HG02588 (cell line): Measurements from ENCODE around the gene NPY4R.
"Not testable (repeated sequence)": the region's sequence is repeated elsewhere in the genome, so short reads cannot be mapped to it uniquely, and the experiment has no call there.

Experiments used
- ATAC-seq: cut with Tn5 transposase; IDR thresholded peaks from one replicate; pipeline ENCODE4 v1.9.1; 2021; ENCODE audit warnings: mild to moderate bottlenecking, moderate library complexity; ENCODE audit not compliant: unreplicated experiment

NPY4R gene

DNA sequence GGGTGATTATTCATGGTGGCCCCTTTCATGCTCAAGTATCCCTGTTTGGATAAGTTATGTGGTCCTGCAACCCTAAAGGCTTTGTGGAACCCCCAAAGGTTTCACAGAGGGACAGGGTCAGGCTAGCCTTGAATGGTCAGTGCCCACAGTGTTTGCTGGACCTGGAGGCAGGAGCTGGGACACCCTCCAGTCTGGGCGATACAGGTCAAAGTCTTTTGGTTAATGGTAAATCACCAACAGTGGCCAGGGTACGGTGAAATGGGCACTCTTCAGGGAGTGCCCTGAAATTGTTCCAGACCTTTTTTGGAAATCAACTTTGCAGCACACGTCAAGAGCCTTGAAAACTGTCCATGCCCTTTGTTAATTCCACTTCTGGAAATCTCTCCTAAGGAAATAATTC lies 8.7 kb downstream of the NPY4R start:
- not testable (repeated sequence) for ATAC-seq

GRCh38 chr10:46455992-46456391 lies 9.8 kb downstream of the NPY4R start:
- ATAC-seq = not testable (repeated sequence)

DNA sequence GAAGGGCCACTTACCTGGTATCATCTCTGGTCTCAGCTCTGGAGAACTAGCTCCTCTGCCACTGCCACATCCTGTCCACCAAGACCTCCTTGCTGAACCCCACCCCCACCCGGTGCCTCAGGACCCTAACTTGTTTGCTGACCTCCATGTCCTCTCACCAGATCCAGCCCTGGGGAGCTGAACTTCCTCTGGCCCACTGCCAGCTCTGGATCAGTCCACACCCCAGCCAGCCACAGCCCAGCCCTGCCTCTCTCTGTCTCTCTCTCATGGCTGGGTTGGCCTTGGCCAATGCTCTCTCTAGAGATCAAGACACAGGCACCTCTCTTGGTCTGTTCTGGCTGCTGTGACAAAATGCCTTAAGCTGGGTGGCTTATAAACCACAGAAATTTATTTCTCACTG lies 14.4 kb downstream of the NPY4R start:
- not testable (repeated sequence) for ATAC-seq

DNA sequence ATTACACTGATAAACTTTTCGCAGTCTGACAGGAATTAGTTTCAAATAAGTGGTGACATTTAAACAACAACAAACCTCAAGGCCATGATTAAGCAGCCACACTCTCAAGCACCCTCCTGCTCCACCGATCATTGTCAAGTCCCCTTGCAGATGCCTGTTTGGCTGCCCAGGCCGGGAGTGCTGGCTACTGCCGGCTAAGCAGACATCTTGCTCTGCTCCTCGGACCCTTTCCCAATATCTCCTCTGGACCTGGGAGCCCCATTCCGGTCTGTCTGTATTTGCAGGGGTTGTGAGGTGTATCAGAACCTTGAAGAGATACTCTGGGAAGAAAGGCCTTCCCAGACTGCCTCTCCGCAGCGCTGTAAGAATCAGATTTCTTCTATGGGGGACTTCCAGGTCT lies 14.9 kb downstream of the NPY4R start:
- not testable (repeated sequence) for ATAC-seq

DNA sequence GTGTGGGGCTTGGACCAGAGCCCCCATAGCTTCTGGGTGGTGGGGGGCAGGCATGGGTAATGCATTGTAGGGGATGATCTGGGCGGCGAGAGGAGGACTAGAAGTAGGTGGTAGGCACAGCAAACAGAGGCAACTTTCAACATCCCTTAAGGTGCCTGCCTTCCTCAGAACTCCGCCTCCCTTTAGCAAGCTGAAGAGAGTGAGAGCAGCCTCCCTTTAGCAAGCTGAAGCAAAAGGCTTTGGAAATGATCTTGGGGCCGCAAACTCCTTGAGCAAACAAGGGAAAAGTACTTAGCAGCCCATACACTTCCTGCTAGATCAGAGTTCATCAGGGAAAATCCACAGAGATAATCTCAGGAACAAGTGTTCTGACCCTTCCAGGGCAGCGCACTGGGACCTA lies 18.3 kb downstream of the NPY4R start:
- not testable (repeated sequence) for ATAC-seq

DNA sequence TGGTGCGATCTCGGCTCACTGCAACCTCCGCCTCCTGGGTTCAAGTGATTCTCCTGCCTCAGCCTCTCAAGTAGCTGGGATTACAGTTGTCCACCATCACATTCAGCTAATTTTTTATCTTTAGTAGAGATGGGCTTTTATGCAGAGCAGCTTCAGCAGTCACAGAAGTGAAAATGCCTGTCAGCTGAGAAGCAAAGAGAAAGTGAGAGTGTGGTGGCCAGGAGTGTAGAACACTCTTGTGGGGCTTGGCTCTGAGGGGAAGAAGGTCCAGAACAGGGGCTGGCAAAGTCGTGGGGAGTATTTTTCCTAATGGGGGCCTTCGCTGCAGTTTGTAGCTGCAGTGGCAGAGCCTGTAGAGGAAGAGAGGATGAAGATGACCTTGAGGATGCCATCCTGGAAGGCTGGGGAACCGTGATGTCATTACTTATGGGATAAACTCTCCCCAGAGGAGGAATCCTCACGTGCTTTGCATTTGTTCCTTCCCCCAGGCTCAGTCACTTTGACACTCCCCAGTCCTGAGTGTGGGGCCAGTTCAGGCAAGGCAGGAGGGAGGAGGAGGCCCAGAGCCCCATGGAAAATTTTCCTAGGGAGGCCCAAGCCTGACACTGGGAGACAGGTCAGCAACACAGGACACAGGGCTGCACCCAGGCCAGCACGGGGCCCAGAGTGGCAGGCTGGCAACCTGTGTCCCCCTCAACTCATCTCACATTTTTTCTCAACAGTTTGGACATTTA lies 20.2 kb downstream of the NPY4R start:
- not testable (repeated sequence) for ATAC-seq

- not testable (repeated sequence) for ATAC-seq
Measured at GRCh38 chr10:46443422-46443821, 22.3 kb downstream of the NPY4R start.

DNA sequence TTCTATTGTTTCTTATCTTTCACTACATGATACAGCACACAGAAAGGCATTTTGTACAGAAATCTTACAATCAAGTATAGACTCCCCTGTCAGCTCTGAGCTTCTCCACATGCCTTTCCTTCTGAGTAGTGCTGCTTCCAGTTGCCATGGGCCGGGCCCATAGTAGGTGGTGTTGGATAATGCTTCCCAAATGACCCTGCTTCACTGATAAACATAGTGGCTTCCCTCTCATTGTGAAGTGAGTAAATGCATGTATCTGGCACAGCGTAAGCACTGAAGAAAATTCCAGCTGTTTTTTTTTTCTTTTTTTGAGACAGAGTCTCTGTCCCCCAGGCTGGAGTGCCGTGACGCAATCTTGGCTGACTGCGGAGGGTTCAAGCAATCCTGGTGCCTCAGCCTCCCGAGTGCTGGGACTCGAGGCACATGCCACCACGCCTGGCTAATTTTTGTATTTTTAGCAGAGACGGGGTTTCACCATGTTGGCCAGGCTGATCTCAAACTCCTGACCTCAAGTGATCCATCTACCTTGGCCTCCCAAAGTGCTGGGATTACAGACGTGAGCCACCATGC lies 23.0 kb downstream of the NPY4R start:
- ATAC-seq = not testable (repeated sequence)

- not testable (repeated sequence) for ATAC-seq
Measured at GRCh38 chr10:46441837-46442278, 23.9 kb downstream of the NPY4R start.

- not testable (repeated sequence) for ATAC-seq
Measured at GRCh38 chr10:46440942-46441341, 24.8 kb downstream of the NPY4R start.

DNA sequence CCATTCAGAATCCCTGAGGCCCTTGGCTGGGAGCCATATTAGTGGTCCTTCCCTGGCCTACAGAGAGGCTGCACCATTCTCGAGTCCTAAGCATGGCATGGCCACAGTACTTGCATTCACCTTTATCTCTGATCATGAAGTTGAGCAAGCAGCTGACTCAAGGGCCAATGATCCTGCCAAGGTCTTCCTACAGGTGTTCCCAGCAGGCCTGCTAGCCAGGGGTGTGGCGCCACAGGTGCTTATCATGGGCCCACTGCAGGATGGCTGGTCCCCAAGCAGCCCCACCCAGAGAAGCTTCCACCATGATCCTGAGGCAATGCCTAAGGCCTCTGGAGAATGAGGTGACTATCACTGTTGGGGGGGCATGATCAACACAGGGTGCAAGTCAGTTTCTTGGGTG lies 42.2 kb downstream of the NPY4R start:
- ATAC-seq = not testable (repeated sequence)

DNA sequence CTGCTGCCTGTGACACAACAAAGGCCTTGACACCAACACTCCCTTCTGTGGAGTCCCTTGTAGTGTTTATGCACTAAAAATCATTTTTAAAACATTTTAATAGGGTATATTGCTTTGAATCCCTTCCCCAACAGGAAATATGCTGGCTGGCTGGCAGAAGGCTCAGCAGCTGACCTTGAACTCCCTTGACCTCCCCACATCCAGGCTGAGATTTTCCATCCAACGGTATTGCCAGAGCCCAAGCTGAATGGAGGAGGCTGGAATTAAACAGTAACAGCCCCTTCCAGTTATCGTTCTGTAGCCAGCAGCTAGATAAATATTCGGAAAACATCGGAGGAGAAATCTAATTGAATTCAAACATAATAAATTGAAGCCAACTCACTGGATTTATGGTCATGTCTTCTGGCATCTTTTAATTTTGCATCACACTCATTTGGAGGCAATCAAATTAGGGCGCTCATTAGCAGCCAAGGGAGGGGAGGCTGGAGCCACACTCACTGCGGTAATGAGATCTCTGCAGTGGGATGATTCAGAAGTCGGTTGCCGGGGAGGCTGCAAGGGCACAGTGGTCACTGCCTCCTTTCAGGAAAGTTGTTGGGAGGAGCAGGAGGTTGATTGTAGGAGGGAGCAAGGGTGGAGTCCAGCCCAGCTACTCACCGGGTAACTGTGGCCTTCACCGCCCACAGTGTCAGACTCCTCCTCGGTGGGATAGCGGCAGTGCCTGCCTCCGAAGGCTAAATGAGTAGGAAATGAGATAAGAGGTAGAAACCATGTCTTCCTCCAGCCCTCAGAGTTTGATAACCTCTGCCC lies 46.0 kb downstream of the NPY4R start:
- not testable (repeated sequence) for ATAC-seq

DNA sequence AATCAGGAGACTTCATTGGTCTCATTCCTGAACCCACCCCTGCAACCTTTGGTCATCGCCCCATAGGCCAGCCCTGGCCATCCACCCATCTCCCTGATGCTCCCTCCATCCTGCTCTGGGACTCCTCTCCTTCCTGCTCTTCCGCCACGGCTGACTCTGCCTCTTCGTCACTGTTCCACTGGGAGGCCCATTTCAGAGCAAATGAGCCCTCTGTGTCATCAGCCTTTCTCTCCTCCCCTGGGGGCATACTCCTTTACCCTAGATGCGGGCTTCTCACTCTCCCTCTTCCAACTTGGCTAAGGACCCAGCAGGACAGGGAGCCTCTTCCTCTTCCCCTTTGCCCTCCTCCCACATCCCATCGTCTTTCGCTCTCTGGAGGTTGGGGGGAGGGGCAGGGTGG lies 47.5 kb downstream of the NPY4R start:
- not testable (repeated sequence) for ATAC-seq

- not testable (repeated sequence) for ATAC-seq
Measured at GRCh38 chr10:46415291-46415690, 50.5 kb downstream of the NPY4R start.

- ATAC-seq = not testable (repeated sequence)
Measured at GRCh38 chr10:46412665-46413064, 53.1 kb downstream of the NPY4R start.

DNA sequence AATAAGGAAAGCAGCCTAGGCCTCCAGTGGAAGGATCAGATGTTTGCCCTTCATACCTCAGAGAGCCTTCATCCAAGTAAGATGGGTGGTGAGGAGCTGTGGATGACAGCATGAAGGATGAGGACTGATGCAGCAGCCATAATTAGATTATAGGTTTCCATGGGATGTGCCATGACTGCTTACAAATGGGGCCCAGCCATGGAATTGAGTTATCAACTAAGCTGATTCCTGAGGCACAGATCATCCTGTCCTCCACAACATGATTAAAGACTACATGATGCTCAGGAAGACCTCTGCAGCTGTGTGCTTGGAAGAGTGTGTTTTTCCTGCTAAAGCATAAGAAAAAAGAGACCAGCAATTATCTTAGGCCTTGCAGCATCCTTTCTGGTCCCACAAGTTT lies 54.6 kb downstream of the NPY4R start:
- ATAC-seq = not testable (repeated sequence)
